HG02970 (cell line): ENCODE results near the gene AFG1L.
A peak's percentile ranks its signal among the peaks of the same experiment; 100 is the strongest.
"Not testable (repeated sequence)": the region's sequence is repeated elsewhere in the genome, so short reads cannot be mapped to it uniquely, and the experiment has no call there.

Experiments used
- ATAC-seq: cut with Tn5 transposase; IDR thresholded peaks from one replicate; pipeline ENCODE4 v1.9.1; 2021; ENCODE audit warnings: mild to moderate bottlenecking, moderate library complexity, moderate number of reproducible peaks; ENCODE audit not compliant: unreplicated experiment, low FRiP score

The AFG1L gene

DNA sequence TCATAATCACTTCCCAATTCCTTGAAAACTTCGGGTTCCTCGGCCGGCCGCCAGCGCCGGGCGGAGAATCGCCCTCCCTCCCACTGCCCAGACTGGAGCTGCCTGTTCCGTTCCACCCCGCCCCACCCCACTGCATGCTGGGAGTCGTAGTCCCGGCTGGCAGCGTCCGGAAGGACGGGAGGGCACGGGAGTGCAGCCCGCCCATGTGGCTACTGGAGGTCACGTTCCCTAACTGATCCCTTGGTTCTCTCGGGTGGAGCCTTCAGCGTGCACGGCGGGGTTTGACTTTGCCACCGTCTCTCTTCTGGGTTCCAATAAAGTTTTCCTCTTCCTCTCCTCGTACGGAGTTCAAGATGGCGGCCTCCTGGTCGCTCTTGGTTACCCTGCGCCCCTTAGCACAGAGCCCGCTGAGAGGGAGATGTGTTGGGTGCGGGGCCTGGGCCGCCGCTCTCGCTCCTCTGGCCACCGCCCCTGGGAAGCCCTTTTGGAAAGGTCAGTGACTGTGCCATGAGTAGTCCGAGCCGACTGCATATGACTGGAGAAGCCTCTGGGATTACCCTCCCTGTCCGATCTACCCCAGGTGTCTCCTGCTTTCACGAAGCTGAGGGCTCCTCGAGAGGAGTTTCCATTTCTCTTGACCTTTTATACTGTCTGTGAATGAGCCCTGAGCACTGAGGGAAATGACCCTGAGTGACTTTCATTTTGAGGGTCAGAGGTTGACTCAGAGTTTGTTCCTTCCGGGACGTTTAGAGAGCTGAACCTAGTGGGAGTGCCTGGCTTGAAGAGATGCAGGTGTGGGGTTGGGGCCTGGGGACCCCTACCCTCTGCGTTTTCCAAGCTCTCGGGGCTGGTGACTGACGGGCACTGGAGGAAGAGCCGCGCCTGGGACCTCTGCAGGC, at the start of gene AFG1L:
AFG1L (plus strand) TSS at position 328 of the 899 bp plus-strand sequence; CDS start at position 354, 26 bp downstream.
- ATAC-seq = peak; percentile 93

GRCh38 chr6:108245095-108245494, 49.8 kb upstream of the AFG1L start:
- ATAC-seq = not testable (repeated sequence)

DNA sequence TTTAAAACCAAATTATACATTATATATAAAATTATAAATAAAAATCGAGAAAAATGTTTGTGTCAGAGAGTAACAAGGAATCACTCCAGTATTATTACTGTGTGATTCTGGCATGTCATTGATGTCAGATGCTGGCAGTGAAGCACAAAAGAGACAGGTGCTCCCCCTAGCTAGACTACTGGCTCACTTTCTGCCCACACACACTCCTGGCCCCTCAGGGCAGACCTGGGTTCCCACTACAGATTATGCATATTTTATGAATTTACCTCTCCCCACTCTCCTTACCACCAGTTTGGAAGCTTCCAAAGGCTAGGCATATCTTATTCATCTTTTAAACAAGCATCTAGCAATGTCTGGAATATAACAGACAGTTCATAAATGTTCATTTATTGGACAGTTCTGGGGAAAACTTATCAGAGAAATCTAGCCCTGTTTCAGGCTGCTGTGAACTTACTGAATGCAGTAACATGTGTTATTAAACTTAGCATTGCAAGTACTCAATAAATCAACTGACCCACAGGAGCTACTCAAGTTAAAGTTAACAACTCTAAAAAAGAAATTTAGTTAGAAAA, 46.8 kb upstream of the AFG1L start:
- no peak for ATAC-seq

DNA sequence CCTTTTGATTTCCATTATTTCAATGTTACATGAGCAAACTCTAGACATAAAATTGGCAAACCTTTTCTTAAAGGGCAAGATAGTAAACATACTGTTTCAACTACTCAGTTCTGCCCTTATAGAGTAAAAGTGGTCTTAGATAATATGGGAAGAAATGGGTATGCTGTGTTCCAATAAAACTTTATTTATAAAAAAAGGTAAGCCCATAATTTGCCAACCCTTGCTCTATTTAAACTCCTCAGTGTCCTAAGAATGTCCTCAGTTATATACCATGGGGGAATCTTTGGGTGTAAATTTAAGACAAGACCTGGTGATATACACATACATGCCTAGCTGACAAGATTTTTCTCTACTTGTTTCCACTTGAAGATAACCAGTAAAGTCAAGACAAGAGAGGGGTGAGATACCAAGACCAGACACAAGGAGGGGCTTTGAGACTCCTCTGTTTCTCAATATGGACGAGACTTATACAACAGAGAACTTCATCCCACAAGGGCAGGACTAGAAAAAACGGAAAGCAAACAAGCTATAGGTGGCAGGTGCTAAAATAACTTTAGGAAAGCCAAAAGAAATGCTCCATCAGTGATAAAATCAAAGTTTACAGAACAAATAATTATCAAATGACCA, 44.5 kb upstream of the AFG1L start:
- ATAC-seq = no peak

DNA sequence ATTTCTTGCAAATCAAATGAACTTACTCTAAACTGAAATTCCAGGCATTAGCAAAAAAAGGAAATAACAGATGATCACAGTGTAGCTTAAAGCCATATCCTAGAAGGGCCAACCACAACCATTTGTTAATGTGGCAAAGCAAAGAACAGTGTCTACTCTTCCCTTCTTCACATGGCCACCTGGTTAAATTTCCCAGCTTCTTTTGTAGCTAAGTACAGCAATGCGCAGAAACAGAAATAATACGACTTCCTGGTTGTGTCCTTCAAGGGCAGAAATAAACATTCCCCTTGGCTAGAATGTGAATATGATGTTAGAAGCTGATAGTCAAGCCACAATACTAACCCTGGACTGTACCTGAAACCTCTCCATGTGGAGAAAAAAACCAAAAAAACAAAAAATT, 43.6 kb upstream of the AFG1L start:
- no peak for ATAC-seq

- ATAC-seq = no peak
These were observed 42.8 kb upstream of the AFG1L start for GRCh38 chr6:108252055-108252454.

GRCh38 chr6:108253241-108253640, 41.6 kb upstream of the AFG1L start:
- ATAC-seq = no peak

- no peak for ATAC-seq
These were observed 40.1 kb upstream of the AFG1L start for GRCh38 chr6:108254433-108255410.

GRCh38 chr6:108260126-108260808, 34.6 kb upstream of the AFG1L start:
- no peak for ATAC-seq

- peak; percentile 92 for ATAC-seq
These were observed 33.9 kb upstream of the AFG1L start, which contains the start of gene SNX3 for GRCh38 chr6:108260809-108261569. Gene SNX3 (minus strand): TSS chr6:108261040. CDS start chr6:108260921, 119 bp downstream.

DNA sequence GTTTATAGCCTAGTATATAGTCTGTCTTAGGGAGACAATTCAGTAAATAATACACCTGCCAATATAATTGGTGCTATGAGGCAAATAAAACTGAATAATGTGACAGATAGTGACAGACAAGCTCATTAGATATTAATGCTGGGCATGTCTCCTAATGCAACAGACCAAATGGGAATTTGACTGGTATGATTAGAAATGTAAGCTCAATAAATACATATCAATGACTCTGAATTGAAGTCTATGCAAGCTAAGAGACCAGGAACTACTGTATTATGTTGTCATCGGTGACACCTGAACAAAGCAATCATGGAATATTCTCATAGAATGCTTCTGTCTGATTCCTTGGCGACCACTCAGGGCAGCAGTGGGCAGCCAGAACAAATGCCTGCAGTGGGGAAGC, 31.5 kb upstream of the AFG1L start:
- no peak for ATAC-seq

DNA sequence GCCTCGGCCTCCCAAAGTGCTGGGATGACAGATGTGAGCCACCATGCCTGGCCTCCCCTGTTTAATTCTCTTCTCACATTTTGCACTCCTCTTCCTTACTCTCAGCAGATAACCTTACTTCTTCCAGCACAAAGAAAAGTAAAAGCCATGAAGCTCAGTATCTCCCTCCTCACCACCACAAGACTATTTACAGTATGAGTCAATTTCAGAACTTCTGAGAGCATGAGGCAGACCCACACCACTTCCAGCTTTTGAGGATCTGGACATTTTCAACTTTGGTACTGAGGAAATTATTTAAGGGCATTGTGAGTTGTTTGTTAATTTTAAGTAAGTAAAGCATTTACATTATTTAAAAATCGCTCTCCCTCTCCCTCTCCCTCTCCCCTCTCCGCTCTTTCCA, 26.0 kb upstream of the AFG1L start:
- ATAC-seq = no peak

GRCh38 chr6:108269955-108270354, 24.9 kb upstream of the AFG1L start:
- not testable (repeated sequence) for ATAC-seq

- ATAC-seq = no peak
These were observed 20.3 kb upstream of the AFG1L start for GRCh38 chr6:108274546-108274945.

- ATAC-seq = no peak
These were observed 18.9 kb upstream of the AFG1L start for GRCh38 chr6:108275976-108276375.

DNA sequence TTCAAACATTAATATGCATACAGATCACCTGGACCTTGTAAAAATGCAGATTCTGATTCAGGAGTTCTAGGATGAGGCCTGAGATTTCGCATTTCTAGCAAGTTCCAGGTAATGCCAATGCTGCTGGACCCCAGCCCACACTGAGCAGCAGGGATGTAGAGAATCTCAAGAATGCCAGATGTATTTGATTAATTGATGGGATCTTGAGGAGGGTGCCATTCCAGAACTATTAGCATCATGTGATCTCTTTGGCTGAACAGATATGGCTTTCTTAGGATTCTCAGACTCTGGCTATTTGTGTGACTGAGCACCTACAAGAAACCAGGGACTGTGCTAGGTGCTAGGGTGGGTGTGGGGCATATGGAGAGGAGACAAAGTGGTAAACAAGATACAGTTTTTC, 17.6 kb upstream of the AFG1L start:
- no peak for ATAC-seq

DNA sequence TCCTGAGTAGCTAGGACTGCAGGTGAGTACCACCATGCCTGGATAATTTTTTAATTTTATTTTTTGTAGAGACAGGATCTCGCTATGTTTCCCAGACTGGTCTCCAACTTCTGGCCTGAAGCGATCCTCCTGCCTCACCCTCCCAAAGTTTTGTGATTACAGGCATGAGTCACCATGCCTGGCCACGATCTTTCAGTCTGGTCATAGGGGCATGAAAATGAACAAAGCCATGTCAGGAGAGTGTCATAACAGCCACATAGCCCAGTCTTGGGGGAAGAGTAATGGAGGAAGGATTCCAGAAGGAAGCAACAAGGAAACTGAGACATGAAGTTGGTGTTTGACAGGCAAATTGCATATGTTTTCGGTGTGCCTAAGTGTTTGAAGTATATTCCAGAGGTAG, 17.0 kb upstream of the AFG1L start:
- no peak for ATAC-seq

DNA sequence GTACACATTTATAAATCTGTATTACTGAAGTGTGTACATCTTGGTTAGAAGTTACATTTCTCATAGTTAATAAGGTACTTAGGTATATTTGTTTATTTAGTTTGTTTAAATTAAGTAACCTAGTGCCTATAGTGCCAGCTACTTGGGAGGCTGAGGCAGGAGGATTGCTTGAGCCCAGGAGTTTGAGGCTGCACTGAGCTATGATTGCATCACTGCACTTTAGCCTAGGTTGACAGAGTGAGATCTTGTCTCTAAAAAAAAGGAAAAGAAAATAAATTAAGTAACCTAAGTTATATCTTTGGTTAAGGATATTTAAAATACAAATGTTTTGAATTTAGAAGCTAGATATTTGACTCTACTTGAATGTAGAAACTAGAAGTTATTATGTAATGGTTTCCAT, 9.5 kb upstream of the AFG1L start:
- ATAC-seq = no peak

DNA sequence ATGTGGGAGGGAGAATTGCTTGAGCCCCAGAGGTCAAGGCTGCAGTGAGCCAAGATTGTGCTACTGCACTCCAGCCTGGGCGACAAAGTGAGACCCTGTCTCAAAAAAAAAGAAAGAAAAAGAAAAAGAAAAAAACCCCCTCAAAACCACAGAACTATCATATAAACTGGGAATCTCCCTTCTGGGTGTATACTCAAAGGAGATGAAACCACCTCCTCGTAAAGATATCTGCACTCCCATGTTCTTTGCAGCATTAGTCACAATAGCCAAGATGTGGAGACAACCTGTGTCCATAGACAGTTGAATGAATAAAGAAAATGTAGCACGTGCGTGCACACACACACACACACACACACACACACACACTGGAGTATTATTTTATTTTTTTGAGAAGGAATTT, 8.5 kb upstream of the AFG1L start:
- no peak for ATAC-seq
